ENCODE results near the gene AGPAT4.

DNA sequence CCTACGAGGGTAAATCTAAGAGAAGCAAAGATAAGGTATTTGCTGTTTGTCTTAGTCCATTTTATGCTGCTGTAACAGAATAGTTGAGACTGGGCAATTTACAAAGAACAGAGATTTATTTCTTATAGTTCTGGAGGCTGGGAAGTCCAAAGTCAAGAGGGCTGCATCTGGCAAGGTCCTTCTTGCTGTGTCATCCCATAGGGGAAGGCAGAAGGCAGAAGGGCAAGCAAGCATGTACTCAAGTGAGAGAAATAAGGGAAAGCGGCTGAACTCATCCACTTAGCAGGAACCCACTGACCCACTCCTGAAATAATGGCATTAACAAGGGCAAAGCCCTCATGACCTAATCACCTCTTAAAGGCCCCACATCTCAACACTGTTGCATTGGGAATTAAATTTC lies 102.7 kb downstream of the AGPAT4 start:
- TF ChIP-seq EZH2 (IDR thresholded peaks at IDR 0.05; ENCODE audit: insufficient read depth, poor library complexity, severe bottlenecking) (no peak), EZH2phosphoT487 (IDR thresholded peaks at IDR 0.05; ENCODE audit: insufficient read depth, low read depth) (no peak)

All from GM23248 (cell line).